ENCODE results near the gene ZNF526.

Gene ZNF526

DNA sequence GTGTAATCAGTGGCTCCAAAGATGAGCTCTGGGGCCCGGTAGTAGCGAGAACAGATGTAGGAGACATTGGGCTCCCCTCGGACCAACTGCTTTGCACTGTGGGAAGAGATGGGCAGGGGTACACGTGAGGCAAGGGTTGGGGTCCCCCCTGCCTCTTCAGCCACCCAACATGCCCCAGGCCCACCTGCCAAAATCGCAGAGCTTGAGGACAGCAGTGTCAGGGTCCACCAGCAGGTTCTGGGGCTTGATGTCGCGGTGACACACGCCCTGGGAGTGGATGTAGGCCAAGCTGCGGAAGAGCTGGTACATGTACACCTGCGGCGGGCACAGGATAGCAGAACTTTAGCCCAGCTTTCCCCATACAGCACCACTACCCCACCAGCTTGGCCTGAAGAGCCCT, 14.3 kb downstream of the ZNF526 start:
- TF ChIP-seq CTCF (IDR thresholded peaks at IDR 0.05; ENCODE audit: insufficient read depth, low read length, poor library complexity, severe bottlenecking) (no peak), EZH2phosphoT487 (conservative IDR thresholded peaks at IDR 0.05; ENCODE audit: low read length) (no peak)
- H2AFZ ChIP-seq (ENCODE audit: low read depth, low read length, severe bottlenecking), result no peak overlapping the region
- H3K9me3 ChIP-seq (ENCODE audit: insufficient read depth, low read length), result no peaks in the 10 kb centered on the region
- H3K79me2 ChIP-seq (ENCODE audit: insufficient read depth, low read length), result no peaks in the 10 kb centered on the region; the same call in 1 of the 2 replicates
- H3K9me2 ChIP-seq (replicated peaks; ENCODE audit: insufficient read depth, low read length), result no peaks in the 10 kb centered on the region
- H3K4me2 ChIP-seq (ENCODE audit: low read depth, low read length, poor library complexity, severe bottlenecking), result no peak overlapping the region
- H3K27ac ChIP-seq (ENCODE audit: low read depth, low read length), result no peak overlapping the region
- no peak overlapping the region for H3K9ac ChIP-seq (ENCODE audit: low read length)
- no peaks in the 10 kb centered on the region for H3K27me3 ChIP-seq (ENCODE audit: low read length)
- H3F3A ChIP-seq (ENCODE audit: insufficient read depth), result peaks cover 10% of the 10 kb centered on the region; the same call in 1 of the 2 replicates
- H4K20me1 ChIP-seq (ENCODE audit: low read depth, low read length), result no peaks in the 10 kb centered on the region
- no peaks in the 10 kb centered on the region; the same call in 1 of the 2 replicates for H3K36me3 ChIP-seq (ENCODE audit: low read length)
- H3K4me3 ChIP-seq (ENCODE audit: insufficient read depth, low read length, poor library complexity, severe bottlenecking), result no peak overlapping the region

DNA sequence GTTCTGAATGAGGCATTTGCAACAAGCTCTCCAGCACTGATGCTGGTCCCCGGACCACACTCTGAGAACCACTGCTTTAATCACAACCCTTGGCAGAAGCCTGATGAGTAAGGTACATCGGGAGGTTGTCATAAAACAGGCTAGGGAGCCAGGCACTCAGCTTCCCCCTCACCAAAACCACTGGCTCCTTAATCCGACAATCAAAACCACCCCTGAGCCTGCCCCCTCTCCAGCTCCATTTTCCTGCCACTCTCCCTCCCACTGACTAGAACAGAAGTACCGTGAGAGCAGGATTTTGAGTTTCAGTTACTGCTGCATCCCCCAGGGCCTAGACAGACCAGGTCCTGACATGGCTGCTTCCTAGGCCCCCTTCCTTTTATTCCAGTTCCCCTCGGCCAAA, 15.1 kb downstream of the ZNF526 start:
- H3F3A ChIP-seq (ENCODE audit: insufficient read depth), result peaks cover 10% of the 10 kb centered on the region; the same call in 1 of the 2 replicates
- no peaks in the 10 kb centered on the region; the same call in 1 of the 2 replicates for H3K36me3 ChIP-seq (ENCODE audit: low read length)
- no peak overlapping the region for H3K4me2 ChIP-seq (ENCODE audit: low read depth, low read length, poor library complexity, severe bottlenecking)
- TF ChIP-seq CTCF (IDR thresholded peaks at IDR 0.05; ENCODE audit: insufficient read depth, low read length, poor library complexity, severe bottlenecking), result no peak
- no peak for TF ChIP-seq EZH2phosphoT487 (conservative IDR thresholded peaks at IDR 0.05; ENCODE audit: low read length)
- no peaks in the 10 kb centered on the region for H3K9me3 ChIP-seq (ENCODE audit: insufficient read depth, low read length)
- no peaks in the 10 kb centered on the region for H3K27me3 ChIP-seq (ENCODE audit: low read length)
- H2AFZ ChIP-seq (ENCODE audit: low read depth, low read length, severe bottlenecking), result no peak overlapping the region
- H3K4me3 ChIP-seq (ENCODE audit: insufficient read depth, low read length, poor library complexity, severe bottlenecking), result no peak overlapping the region
- no peaks in the 10 kb centered on the region for H4K20me1 ChIP-seq (ENCODE audit: low read depth, low read length)
- no peaks in the 10 kb centered on the region for H3K9me2 ChIP-seq (replicated peaks; ENCODE audit: insufficient read depth, low read length)
- no peak overlapping the region for H3K9ac ChIP-seq (ENCODE audit: low read length)
- no peak overlapping the region for H3K27ac ChIP-seq (ENCODE audit: low read depth, low read length)
- peaks cover 6% of the 10 kb centered on the region for H3K79me2 ChIP-seq (ENCODE audit: insufficient read depth, low read length)

DNA sequence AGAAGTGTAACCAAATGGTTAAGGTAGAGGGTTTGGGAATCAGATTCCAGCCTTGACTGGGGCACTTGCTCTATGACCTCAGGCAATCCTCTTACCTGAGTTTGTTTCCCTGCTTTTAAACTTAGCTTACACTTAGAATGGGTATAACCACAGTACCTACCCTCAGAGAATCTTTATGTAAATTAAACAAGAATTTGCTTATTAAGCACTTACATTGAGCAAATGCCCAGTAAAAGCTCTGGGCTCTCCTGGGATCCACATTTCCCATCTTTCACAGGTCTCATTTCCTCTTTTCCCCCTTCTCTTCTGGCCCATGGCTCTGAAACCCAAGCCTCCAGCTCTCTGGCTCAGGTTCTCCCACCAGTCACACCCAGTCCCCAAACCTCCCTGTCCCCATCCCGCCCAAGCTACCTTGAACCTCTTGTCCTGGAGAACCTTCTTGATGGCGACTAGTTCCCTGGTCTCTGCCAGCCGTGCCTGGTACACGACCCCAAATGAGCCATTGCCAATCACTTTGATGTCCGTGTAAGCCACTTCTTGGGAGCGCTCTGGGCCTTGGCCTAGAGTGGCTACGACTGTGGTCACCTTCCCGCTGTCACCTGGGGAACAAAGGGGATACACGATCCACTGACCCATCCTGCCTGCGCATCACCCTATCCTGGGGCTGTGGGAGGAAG, 19.6 kb downstream of the ZNF526 start:
- no peak for TF ChIP-seq EZH2phosphoT487 (conservative IDR thresholded peaks at IDR 0.05; ENCODE audit: low read length)
- no peak for TF ChIP-seq CTCF (IDR thresholded peaks at IDR 0.05; ENCODE audit: insufficient read depth, low read length, poor library complexity, severe bottlenecking)
- H3K4me3 ChIP-seq (ENCODE audit: insufficient read depth, low read length, poor library complexity, severe bottlenecking), result no peak overlapping the region
- no peak overlapping the region for H3K27ac ChIP-seq (ENCODE audit: low read depth, low read length)
- no peaks in the 10 kb centered on the region for H3K9me2 ChIP-seq (replicated peaks; ENCODE audit: insufficient read depth, low read length)
- H3F3A ChIP-seq (ENCODE audit: insufficient read depth), result peaks cover 4% of the 10 kb centered on the region; the same call in 1 of the 2 replicates
- no peak overlapping the region for H3K4me2 ChIP-seq (ENCODE audit: low read depth, low read length, poor library complexity, severe bottlenecking)
- no peaks in the 10 kb centered on the region for H4K20me1 ChIP-seq (ENCODE audit: low read depth, low read length)
- no peaks in the 10 kb centered on the region for H3K36me3 ChIP-seq (ENCODE audit: low read length)
- no peaks in the 10 kb centered on the region for H3K9me3 ChIP-seq (ENCODE audit: insufficient read depth, low read length)
- H3K9ac ChIP-seq (ENCODE audit: low read length), result no peak overlapping the region
- peaks cover 26% of the 10 kb centered on the region for H3K79me2 ChIP-seq (ENCODE audit: insufficient read depth, low read length)
- no peaks in the 10 kb centered on the region for H3K27me3 ChIP-seq (ENCODE audit: low read length)
- no peak overlapping the region for H2AFZ ChIP-seq (ENCODE audit: low read depth, low read length, severe bottlenecking)

All from SU-DHL-6 (cell line).